RPMI8226 (cell line): ENCODE results near the gene POP4.

Source experiments
- DNase-seq: peaks from one replicate; pipeline ENCODE4 v3.0.0-alpha.2; 2015

The POP4 gene

GRCh38 chr19:29635963-29636362 is 29.9 kb downstream of the POP4 start:
- DNase-seq = no peak

DNA sequence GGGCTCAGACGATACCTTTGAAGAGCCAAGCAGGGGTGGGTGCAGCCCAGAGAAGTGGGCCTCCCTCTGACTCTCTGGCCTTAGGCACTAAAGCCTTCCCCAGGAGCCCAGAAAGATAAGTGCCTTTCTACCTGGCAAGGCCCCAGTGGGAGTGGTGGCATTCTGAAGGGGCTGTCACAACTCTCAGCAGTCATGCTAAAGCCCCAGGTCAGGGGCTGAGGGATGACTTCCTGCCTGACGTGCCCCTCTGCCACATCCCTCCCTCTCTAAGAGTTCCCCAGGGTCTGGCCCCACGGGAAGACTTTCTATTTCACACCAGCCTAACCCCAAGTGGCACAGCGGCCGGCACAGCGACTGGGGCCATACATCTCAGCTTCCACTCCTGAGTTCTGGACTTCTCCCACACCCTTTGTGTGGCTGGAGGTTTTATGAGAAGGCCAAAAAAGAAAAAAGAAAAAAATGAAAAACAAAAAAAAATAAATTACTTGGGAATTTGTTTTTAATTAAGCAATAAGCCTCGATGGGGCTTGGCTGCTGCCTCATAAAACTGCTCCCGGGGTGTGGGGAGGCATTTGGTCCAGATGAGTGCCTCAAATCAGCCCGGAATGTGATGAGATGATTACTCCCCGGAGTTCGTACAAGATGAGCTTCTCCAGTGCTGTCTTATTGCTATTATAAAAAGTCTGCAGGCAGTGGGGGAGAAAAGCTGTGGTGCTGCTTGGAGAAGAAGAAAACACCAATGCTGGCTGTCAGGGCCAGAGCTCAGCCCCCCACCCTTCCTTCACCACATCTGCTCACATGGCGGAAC is 30.7 kb downstream of the POP4 start:
- no peak for DNase-seq

DNA sequence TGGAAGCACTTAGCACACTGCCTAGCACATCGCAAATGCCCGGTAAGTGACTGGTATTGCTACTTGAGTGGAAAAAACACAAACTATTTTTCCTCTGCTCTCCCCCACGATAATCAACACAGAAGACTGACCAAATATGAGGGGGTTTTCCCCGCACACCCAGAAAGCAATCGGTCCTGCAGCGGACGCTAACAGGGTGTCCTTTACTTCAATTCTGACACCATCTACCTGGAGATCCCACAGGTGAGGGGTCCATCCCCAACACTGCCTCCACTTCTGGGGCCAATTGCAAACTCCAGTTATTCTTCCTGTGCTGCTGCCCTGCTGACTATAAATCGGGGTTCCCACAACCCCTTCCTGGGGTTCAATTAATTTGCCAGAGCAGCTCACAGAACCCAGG is 33.0 kb downstream of the POP4 start:
- DNase-seq = no peak

GRCh38 chr19:29640231-29640630 is 34.1 kb downstream of the POP4 start:
- DNase-seq = no peak

GRCh38 chr19:29641597-29641996 is 35.5 kb downstream of the POP4 start:
- DNase-seq = no peak

DNA sequence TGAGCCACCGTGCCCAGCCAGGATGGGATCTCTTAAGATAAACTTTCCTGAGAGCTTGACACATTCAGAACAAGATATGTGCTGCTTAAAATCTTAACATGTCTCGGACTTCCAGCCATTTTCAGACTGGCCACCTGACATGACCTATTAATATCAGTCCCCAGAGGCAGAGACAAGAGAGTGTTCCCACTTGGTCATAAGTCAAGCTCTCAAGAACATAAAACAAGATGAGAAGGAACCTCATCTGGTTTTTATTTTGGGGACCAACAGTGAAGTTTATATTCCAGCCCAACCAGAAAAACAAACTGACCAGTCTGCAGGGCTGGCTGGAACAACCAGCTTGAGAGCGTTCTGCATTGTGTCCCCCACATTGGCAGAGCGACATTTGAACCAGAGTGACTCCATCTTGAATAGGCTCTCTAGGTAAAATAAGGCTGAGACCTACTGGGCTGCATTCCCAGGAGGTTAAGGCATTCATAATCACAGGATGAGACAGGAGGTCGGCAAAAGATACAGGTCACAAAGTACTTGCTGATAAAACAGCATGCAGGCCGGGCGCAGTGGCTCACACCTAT is 37.4 kb downstream of the POP4 start:
- no peak for DNase-seq

DNA sequence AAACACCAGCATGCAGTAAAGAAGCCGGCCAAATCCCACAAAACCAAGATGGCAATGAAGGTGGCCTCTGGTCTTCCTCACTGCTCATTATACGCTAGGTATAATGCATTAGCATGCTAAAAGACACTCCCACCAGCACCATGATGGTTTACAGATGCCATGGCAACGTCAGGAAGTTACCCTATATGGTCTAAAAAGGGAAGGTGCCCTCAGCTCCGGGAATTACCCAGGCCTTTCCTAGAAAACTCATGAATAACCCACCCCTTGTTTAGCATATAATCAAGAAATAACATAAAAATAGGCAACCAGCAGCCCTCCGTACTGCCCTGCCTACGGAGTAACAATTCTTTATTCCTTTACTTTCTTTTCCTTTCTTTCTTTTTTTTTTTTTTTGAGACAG is 38.1 kb downstream of the POP4 start:
- DNase-seq = no peak

- DNase-seq = no peak
Observed at GRCh38 chr19:29645491-29645867, 39.4 kb downstream of the POP4 start.

DNA sequence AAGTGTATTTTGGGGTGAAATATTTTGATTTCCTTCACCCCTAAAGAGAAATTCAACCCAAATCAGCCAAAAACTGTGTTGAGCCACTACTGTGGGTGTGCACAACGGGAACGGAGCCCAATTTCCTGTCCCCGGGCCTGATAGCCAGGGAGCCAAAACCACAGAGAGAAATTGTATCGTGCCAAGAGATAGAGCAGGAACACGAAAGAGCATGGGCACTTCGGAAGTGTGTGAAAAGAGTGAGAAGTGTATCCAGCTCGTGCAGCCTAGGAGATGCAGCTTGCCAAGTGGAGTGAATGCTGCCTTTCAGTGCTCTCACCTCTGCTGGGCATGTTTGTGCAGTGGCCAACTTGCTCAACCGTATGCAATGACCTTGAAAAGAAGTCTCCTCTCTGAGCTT is 39.8 kb downstream of the POP4 start:
- DNase-seq = peak; percentile 47

- DNase-seq = no peak
Observed at GRCh38 chr19:29650772-29651387, 44.8 kb downstream of the POP4 start.

DNA sequence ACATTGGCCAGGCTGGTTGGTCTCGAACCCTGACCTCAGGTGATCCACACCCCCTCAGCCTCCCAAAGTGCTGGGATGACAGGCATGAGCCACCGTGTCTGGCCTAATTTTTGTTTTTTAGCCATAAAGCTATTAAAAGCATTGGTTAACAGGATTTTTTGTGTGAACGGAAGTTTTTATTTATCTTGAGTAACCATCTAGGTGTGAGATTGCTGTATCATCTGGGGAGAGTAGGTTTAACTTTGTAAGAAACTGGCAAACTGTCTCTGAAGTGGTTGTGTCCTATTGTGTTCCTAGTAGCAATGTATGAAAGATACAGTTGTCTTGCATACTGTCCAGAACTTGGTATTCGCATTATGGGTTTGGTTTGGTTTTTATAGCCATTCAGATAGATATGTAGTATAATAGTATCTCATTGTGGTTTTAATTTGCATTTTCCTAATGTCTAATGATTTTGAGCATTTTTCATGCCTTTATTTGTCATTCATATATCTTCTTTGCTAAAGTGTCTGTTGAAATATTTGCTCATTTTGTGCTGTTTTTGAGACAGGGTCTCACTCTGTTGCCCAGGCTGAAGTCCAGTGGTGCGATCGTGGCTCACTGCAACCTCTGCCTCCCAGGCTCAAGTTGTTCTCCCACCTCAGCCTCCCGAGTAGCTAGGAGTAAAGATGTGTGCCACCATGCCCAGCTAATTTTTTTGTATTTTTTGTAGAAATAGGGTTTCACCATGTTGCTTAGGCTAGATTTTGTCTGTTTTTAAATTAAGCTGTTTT is 45.7 kb downstream of the POP4 start:
- DNase-seq = no peak

GRCh38 chr19:29653398-29653797 is 47.3 kb downstream of the POP4 start:
- no peak for DNase-seq

DNA sequence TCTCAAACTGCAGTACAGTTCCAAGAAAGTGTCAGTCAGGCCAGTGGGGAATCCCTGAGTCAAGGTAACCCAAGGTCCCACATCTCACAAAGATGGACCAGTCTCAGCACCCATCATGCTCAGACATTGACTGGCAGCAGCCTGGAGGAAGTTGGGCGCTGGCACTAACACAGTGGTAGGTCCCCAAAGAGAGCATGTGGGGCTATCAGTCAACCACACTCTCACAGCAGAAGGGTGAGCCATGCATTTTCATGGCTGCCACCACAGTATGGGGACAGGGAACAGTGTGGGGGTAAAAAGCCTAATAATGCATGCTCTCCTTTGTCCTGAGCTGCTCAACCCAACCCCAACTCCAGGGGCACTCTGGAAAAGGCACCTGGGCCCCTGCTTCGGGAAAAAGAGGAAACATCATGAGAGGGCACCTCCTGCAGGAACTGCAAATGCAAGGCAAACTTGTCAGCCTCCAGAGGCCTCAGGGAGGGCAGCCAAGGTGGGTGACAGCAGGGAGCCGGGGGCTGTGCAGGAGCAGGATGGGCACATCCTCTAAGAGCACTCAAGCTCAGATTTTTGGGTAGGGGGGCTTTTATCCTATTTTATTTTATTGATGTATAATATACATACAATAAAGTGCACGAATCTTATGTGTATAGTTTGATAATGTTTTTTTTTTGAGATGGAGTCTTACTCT is 49.7 kb downstream of the POP4 start:
- DNase-seq = no peak

GRCh38 chr19:29658221-29658991 is 52.3 kb downstream of the POP4 start:
- no peak for DNase-seq

DNA sequence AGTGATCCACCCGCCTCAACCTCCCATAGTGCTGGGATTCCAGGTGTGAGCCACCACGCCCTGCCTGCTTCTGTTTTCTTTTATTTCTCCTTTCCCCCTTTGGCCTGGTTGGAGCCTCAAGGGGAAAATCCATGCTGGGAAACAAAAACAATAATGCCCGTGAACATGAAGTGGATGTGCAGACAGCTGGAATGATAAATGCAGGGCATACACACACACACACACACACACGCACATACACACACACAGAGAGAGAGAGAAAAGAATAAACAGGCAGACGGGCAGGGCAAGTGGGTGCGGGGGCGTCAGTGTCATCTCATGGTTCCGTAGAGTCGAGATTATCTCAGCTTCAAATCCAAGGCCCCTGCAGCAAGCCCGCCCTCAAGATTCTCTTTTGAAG is 54.8 kb downstream of the POP4 start:
- no peak for DNase-seq

DNA sequence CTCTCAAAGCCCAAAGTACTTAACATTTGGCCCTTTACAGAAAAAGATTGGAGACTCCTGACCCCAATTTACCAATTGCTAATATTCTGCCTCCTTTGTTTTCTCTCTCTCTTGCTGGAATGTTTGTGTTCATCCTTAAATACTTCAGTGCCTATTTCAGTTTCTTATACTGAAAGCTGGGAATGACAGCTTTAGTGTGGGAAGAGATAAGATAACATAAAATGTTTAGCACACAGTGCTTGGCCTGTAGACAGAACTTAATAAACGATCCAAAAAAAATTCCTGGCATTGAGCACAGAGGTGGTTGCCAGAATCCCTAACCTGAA is 56.2 kb downstream of the POP4 start:
- no peak for DNase-seq

GRCh38 chr19:29662604-29663404 is 56.7 kb downstream of the POP4 start:
- no peak for DNase-seq

GRCh38 chr19:29663861-29664752 is 58.0 kb downstream of the POP4 start:
- no peak for DNase-seq

GRCh38 chr19:29664753-29665214 is 58.7 kb downstream of the POP4 start:
- no peak for DNase-seq

DNA sequence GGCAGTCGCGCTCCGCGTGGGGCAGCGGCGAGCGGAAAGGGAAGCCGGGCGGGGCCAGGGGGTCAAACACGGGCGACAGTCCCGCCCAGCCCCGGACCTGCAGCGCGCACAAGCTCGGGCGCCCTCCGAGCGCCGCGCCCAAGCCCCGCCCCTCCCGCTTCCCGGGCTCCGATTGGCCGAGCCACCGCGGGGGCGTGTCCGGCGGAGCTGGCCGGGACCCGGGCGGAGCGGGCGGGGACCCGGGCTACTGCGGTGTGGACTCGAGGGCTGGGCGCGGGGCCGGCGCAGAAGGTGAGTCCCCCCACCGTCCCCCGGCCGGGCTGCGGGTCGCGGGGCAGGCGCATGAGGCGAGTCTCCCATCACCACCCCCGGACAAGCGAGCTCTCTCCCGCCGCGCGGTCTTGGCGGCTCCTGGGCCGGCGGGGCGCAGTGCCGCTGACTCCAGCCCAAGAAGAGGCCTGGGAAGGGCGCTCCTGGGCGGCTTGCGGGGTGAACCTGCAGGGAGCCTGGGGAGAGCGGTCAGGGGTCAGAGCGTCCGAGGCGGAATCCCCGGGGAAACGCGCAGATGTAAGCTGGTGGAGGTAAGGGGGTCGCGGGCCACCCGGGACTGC is 59.2 kb downstream of the POP4 start, which contains the start of gene PLEKHF1:
PLEKHF1 (plus strand) TSS at position 247 of the 611 bp plus-strand sequence. CDS start 8,379 bp downstream, outside the sequence.
- peak; percentile 85 for DNase-seq
